G401.6 (cell line): ENCODE measurements around the gene NEBL.
"Not testable (repeated sequence)": the region's sequence is repeated elsewhere in the genome, so short reads cannot be mapped to it uniquely, and the experiment has no call there.

Experiments used
- FAIRE-seq: peaks from 2 replicates; lab custom pipeline; 2012; peaks lifted over from hg19 to GRCh38; lab: Jason Lieb, UNC

NEBL gene, protein sequence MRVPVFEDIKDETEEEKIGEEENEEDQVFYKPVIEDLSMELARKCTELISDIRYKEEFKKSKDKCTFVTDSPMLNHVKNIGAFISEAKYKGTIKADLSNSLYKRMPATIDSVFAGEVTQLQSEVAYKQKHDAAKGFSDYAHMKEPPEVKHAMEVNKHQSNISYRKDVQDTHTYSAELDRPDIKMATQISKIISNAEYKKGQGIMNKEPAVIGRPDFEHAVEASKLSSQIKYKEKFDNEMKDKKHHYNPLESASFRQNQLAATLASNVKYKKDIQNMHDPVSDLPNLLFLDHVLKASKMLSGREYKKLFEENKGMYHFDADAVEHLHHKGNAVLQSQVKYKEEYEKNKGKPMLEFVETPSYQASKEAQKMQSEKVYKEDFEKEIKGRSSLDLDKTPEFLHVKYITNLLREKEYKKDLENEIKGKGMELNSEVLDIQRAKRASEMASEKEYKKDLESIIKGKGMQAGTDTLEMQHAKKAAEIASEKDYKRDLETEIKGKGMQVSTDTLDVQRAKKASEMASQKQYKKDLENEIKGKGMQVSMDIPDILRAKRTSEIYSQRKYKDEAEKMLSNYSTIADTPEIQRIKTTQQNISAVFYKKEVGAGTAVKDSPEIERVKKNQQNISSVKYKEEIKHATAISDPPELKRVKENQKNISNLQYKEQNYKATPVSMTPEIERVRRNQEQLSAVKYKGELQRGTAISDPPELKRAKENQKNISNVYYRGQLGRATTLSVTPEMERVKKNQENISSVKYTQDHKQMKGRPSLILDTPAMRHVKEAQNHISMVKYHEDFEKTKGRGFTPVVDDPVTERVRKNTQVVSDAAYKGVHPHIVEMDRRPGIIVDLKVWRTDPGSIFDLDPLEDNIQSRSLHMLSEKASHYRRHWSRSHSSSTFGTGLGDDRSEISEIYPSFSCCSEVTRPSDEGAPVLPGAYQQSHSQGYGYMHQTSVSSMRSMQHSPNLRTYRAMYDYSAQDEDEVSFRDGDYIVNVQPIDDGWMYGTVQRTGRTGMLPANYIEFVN

GRCh38 chr10:20897146-20897825 is at the start of gene NEBL:
TSS of gene NEBL (minus strand) at chr10:20897311. CDS start at chr10:20897205, 106 bp downstream.
- FAIRE-seq: no peak

DNA sequence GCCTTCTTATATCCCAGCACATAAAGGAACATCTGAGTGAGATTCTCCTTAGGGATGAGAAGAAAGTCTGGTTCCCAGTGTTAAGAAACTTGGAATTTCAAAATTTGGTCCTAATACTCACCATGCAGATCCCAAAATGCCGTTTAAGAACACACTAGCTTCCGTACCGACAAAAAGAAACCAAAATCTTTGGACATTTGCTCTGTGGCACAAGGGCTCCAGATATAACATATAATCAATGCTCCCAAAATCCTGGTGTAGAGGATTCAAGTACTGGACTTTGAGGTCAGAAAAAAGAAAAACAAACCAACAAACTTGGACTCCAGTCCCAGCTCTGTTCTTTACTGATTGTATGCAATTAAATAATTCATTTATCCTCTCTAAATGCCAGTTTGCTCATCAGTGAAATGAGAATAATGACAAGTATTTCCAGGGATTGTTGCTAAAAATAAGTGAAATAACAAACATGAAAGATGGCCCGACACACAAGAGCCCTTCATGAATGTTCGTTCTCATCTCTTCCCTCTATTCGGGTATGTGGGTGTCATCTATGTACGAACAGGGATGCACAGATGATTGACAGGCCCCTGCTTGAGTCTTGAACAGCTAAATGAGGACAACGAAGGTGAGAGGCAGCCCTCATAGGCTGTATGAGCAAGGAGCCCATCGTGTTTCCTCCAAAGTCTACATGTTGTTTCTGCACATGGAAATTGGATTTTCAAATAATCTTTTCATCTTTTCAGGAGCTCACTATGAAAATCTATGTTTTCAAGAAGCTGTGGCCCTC is 48.6 kb upstream of the NEBL start:
- no peak for FAIRE-seq

DNA sequence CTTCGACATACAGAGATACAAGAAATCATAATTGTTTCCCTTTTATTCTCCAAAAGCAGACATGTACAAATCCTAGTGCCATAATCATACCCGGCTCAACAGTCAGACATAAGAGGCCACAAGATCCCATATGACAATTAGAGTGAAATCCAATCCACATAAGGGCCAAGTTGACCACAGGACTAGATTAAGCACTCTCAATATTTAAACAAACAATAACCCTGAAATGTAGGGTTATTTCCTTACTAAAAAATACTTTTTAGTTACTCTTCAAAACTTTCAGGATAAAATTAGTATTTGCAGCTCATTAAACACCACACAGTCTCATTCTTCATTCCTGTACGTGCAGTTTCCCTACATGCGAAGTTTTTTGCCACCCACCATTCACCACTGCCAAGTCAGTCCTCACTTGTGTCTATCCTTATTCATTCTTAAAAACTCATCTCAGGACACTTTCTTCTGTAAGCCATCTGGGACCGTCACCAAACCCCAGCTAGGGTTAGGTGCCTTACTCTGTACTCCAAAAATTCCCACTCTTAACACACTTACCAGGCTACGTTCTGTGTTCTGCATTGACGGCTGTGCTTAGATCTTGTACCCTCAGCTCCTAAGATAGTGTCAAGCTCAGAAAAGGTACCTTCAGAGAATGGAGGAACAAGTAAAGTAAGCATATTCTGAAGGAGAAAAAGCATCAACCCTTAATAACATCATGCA is 47.8 kb upstream of the NEBL start:
- FAIRE-seq: no peak

- FAIRE-seq: not testable (repeated sequence)
Observed at GRCh38 chr10:20939414-20939813, 42.3 kb upstream of the NEBL start.

- FAIRE-seq: no peak
Observed at GRCh38 chr10:20936396-20936795, 39.3 kb upstream of the NEBL start.

DNA sequence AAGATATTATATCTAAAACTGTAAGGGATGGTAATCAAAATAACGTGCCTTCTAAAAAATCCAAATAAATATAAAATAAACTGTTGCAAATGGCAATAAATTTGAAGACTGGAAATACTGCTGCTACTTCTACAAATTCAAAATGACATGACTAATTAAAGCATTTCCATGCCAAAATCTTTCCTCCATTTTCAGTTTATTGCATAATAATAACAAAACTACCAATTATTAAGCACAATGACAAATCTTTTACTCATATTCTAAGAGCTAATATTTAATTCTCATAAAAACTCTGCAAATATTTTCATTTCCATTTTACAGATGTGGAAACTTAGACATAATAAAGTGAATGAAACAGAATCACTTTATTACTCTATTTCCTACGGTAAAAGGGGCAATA is 38.8 kb upstream of the NEBL start:
- FAIRE-seq: no peak

DNA sequence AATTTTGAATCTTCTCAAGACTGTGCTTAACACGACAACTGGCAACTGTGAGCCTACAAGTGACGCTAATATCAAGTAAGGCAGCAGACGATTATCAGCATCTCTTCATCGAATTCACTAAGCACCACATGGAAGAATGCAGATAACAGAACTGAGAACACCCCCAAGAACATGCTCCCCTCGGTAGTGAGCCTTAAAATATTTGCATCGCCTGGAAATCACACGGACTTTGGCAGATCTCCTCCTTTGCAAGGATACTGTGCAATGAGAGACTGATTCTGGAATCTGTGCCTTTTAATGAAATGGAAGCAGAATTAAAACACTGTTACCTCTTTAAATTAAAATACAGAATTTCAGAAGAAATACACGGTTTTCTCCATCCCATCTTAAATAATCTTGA is 38.2 kb upstream of the NEBL start:
- no peak for FAIRE-seq

- FAIRE-seq: no peak
Observed at GRCh38 chr10:20933705-20934104, 36.6 kb upstream of the NEBL start.

DNA sequence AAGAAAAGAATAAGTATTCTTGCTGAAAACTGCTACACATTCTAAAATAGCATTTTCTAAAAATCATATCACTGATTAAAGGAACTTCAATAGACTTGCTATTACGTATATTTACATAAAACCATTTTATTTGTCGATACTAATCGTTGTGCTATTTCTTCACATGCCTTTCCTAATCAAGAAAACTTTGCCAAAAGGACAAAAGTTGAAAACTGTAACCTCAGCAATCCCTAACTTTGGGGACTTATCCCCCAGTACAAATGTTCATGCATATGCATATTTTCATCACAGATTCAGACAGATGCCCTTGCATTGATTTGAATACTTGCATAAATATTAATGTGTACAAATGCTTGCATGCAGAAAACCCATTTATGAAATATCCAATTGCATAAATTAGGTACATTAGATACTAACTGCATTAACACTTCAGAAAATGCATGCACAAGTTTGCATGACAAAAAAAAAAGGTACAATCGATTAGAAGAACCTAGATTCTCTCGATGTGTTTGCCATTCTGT is 35.6 kb upstream of the NEBL start:
- no peak for FAIRE-seq

DNA sequence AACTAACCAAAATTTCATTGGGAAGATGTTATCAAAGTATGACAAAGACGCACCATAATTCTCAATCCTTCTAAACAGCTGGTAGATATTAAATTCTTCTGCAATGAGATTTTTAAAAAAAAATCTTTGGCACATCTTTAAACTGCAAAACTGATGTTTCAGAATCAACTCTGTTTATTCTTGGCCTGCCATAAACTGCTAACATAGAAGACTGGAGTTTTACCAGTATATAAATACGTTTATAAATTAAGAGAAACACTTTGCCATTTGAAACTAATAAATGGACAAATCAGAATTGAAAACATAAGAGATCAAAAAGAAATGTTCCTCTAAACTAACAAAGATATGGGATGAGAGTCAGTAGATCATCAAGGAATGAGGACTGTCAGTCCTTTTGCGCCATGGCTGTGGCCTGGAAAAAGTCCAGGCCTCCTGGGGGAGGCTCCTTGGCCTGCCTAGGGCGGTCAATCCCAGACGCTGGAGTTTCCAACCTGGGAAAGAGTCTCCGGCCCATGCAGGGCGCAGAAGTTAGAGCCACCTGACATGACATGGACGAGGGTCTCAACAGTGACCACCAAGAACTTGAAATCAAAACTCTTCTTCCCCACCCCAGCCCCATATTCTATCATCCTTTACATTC is 34.2 kb upstream of the NEBL start:
- FAIRE-seq: no peak

DNA sequence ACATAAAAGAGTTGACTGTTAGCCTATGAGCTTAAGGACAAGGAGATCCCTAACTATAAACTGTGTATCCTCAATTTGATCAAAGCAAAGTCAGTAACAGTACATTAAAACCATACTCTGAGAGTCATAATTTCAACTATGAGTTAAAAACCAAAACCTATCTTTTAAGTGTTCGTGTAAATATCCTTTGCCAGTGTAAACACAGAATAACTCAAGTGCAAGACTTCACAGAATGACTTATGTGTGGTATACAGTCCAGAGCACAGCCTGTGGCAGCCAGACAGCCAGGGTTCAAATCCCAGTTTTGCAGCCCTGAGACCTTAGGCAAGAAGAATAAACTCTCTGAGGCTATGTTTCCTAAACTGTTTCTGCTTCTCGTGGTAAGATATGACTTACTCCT is 30.3 kb upstream of the NEBL start:
- FAIRE-seq: no peak

GRCh38 chr10:20922451-20922850 is 25.3 kb upstream of the NEBL start:
- FAIRE-seq: no peak

- no peak for FAIRE-seq
Observed at GRCh38 chr10:20922033-20922432, 24.9 kb upstream of the NEBL start.

DNA sequence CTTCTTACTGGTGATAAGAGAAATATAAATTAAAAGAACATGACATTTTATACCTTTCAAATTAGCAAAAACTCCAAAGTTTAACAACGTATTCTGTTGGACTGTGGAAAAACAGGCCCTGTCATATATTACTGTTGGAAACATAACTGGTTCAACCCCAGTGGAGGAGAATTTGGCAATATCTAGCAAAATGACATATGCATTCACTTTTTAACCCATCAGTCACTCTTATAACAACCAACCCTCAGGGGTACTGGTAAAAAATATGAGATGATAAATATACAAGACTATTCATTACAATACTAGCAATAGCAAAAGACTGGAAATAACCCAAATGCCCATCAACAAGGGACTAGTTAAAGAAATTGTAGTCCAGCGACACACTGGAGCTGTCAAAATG is 22.9 kb upstream of the NEBL start:
- FAIRE-seq: no peak

GRCh38 chr10:20919481-20919880 is 22.4 kb upstream of the NEBL start:
- no peak for FAIRE-seq

DNA sequence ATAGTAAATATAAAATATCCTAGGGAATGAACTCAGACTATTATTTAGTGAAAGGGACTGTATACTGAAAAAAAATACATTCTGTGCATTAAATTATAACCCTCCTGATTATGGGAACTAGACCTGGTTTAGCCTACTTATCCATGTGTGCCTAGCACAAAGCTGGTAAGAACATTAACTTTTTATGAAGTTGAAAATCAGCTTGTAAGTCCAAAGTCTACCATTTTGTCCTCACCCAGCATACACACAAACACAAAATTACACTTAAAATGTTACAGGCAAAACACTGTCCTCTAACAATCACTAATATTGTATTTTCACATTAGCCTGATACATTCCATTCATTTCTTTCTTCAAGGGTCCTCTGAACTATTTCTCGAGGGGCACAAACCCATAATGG is 19.9 kb upstream of the NEBL start:
- FAIRE-seq: no peak

DNA sequence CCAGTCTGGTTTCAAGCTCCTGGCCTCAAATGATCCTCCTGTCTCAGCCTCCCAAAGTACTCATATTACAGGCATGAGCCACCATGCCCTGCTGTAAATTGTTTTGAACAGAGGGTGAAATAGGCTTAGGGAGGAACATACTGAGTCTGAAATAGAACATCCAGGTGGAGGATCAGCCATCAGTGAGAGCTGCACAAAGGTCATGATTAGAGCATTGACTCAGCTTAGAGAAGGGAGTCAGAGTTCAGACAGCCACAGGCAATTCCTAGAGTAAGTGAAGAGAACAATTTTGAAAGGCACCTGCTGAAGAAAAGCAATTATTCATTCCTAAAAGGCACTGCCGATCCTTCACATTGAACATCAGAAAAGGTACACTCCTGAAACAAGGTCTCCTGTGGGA is 15.9 kb upstream of the NEBL start:
- FAIRE-seq: no peak

- FAIRE-seq: no peak
Observed at GRCh38 chr10:20911626-20912025, 14.5 kb upstream of the NEBL start.

- no peak for FAIRE-seq
Observed at GRCh38 chr10:20909801-20910200, 12.7 kb upstream of the NEBL start.

DNA sequence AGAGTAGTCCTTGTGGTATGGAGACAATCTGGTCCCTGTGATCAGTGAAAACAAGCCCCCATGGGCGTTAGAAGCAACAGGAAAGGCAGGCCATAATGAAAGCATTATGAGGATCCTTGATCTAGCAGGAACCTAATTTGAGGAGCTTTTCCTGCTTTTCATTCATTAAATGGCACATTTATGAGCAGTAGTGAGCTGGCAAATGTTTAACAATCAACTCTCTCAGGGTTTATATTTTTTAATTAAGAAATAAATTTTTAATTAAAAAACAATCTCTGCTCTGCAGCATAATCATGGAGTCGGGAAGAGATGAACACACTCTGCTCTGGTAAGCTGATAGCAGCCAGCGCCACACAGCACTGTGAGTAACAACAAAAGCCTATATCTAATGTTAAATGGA is 11.3 kb upstream of the NEBL start:
- FAIRE-seq: no peak
